Stimulated activated CD8-positive, alpha-beta memory T cell treated with anti-CD3 and anti-CD28 coated beads, Interleukin-4, amount 100 ng/mL, for 48 hours (primary cell): Measurements from ENCODE around the gene CA10.

Experiments
- DNase-seq: peaks from one replicate; pipeline ENCODE4 v3.0.0-alpha.2; 2020

Gene CA10

DNA sequence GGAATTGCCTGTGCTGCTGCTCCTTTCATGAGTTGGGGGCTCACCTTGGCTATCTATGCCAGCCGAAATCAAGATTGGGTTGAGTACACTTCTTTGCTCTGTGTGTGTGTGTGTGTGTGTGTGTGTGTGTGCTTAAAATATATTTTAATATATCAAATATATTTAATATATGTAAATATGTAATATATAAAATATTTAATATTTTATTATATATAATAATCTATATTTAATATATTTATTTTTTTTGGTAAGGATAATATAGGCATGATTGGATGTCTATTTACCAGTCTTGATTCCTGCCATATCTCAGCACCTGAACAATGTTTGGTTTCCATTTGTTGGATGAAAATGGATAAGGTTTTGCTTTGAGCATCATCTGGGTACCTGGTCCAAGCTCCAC lies 399.3 kb downstream of the CA10 start:
- DNase-seq, result no peak

DNA sequence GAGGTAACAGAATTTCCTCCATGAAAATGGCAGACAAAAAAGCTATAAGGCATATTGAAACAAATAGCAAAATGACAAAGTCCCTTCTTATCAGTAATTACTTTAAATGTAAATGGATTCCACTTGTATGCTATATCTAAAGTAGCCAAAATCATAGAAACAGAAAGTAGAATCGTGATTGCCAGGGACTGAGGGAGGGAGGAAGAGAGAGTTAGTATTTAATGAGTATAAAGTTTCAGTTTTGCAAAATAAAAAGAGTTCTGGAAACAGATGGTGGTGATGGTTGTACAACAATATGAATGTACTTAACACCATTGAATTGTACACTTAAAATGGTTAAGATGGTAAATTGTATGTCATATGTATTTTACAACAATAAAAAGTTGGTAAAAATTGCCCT lies 407.4 kb downstream of the CA10 start:
- no peak for DNase-seq

DNA sequence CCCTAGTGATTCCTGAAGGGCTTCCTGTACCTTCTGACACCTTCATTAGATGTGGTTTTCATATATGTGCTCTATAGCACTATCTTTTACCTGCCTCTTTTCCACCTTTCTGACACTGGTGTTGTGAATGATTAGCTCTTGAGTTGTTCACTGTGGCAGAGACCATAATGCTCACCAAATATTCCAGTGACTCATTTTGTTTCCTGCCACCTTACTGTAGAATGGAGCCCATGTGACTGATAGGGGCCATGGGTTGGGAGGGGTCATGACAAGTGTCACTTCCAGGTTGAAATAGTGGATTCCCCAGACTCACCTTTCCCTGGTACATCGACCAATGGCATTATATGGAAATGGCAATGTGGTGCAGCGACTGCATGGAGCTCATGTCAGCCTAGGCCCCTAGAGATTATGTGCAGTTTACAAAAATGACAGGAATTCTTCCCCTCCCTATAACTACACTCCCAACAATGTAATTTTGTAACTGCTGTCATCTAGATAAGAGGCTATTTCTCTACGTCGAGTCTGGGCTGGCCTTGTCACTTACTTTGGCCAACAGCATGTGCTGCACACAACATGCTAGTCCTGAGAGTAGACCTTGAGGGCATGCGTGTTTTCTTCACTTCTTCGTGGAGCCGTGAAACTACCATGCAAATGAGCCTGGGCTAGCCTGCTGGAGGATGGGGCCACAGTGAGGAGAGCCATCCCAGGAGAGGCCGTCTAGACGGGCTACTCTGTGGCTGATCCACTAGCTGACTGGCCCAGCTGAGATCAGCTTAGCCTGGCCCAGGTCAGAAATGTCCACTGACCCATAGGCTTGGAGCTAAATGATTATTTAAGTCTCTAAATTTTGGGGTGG lies 409.5 kb downstream of the CA10 start:
- no peak for DNase-seq

DNA sequence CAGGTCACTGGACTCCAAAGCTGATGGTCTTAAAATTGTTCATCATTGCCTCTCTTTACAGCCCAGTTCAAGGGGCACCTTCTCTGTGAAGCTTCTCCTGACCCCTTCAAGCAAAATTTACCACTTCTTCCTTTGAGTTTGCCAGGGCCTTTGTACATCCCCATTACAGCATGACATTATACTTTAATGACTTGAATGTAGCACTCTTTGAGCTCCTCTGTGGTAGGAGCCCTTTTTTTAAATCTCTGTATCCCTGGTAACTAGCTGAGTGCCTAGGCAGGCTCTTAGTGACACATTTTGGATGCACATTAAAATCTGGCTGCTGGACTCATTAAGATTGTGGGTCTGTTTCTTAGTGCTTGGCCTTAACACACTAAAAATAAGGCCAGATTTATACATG lies 412.1 kb downstream of the CA10 start:
- no peak for DNase-seq

DNA sequence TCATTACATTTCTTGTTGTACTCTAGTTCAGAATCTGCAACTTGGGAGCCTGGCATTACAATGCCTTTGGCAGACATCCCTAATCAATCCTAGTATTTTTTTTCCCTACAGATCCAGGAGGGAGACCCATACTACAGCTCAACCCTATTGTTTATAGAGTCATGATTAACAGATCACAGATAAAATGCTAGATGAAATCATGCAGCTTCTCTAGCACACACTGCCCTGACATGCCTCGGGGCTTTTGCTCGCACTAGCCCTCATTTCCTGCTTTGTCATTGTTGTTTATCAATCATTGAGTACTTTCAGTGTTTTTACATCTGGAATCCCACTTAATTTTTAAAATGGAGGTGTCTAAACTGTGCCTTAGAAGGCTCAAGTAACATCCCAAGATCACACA lies 412.5 kb downstream of the CA10 start:
- no peak for DNase-seq

DNA sequence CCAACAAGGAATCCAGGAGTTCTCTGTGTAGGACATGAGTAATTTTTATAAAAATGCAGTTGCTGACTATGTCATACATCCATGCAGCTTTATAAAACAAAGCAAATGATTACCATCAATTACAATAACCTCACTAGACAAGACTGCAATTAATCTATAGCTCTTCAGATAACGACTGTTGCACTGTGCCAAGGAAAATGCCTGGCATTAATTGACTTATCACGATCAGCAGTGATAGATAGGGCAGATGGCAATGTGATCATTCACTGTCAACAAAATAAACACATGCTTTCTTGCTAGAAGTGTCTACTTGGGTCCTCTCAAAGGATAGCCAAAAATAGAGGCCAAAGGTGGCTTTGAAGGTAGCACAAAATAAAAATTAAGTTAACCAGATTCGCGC lies 415.0 kb downstream of the CA10 start:
- DNase-seq, result no peak

DNA sequence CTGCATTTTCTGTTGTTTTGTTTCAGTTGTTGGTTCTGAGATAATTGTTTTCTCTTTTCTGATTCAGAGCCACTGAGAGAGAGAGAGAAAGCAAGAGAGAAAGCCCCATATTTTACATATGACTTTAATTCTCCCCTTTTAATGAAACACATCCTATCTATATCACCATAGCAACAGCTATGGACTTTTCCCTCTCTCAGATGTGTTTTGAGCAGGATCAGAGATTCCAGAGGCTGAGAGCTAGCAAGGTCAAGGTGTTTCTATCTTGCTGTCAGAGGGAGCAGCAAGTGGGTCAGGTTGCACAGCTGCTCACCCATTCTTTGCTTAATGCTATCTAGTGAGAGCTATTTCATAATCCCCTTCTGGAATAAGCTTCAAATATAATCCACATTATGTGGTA lies 415.9 kb downstream of the CA10 start:
- no peak for DNase-seq

DNA sequence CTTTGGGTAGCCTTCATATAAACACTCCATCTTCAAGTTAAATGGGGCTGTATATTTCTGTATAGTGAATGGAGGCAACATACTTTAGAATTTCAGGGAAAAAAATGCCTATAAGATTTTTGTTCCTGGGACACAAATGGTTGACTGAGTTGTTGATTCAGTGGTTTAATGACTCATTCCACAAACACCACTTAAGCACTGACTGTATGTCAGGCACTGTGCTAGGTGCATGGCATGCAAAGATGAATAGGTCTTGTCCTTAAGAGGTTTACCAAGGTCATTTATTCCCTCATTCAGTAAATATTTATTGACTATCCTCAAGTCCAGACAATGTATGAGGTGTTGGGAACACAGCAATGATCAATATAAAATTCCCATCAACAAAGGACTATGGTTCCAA lies 417.1 kb downstream of the CA10 start:
- no peak for DNase-seq

DNA sequence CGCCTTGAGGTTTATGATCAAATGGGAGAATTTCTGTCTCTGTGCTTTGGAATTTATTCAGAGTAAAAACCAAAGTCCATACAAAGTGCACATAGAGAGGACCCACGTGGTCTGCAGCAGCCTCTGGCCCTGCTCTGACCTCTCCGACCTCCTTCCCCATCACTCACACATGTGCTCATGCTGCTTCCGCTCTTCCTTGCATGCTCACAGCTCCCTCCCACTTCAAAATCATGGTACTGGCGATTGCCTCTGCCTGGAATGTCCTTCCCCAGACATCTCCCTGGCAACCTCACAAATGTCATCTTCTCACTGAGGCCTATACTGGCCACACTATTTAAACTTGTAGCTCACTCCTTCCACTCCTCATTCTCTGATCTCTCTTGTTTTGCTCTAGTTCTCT lies 418.0 kb downstream of the CA10 start:
- no peak for DNase-seq

DNA sequence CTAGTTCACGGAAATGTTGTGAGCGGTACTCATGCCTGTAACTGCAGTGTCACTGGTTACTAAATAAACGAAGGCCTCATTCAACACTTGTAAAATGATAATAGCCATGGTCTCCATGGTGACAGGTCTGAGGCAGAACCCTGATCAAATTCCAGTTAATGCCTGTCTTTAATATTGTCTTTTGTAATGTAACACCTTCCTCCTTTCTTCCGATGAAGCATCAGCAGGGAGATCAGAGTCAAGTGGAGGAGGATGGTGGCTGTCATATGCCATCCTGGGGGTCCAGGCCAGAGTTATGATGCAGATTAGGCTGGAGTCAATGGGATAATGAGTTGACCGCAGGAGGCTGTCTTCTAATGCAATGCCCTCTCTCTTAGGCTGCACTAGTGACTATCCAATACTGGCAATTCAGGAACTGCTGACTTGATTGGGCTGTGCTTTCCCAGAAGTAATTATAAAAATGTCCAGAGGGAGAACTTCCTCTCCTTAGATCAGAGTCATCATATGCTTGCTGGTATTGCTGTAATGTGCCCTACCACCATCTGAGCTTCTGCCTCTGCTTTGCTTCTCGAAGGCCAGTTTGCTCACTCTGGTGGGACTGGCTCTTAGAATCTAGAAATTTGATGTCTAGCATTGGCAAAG lies 419.1 kb downstream of the CA10 start:
- DNase-seq, result no peak

DNA sequence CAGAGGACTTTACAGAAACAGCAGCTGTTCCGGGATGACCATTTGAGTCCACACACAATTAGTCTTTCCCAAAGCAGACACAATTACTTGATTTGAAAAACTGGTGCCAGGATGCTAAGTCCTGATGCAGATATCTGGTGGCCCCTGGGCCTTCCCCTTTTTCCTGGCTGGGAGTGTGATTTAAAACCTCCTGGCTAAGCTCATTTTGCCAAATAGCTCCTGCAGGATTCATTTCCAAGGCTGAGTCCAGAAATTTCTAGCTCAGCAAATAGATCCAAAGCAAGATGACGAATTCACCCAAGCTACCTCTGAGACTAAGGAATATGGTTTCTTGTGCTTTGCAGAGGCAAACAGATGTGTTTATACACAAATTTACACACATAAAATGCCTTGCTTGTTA lies 422.2 kb downstream of the CA10 start:
- DNase-seq, result no peak

DNA sequence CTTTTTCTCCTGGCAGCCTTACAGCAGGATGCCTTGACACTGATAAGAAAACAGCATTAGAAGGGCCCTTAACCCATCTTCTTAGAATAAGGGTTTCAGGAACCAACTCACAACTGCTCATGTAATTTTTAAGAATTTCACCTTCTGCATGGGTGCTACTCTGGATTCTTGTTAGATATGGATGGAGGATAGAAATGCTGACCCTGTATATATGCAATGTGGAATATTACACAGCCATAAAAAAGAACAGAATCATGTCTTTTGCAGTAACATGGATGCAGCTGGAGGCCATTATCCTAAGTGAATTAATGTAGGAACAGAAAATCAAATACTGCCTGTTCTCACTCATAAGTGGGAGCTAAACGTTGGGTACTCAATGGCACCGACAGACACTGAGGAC lies 423.5 kb downstream of the CA10 start:
- DNase-seq, result no peak

DNA sequence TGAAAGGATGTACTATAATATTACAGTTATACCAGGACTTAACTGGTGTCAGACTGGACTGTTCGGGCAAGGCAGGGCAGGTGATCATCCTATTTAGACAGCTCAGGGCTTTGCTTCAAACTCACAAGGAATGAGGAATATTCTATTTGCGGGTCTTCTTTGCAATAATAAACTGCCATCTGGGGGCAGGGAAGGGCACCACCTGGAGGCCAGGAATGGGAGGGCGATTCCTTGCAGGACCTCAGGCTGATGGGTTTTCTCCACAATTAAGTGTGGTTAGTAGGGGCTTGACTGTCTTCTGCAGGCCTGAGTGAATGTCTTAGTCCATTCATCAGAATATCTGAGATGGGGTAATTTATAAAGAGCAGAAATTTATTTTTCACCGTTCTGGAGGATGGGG lies 424.1 kb downstream of the CA10 start:
- DNase-seq, result peak; percentile 37

DNA sequence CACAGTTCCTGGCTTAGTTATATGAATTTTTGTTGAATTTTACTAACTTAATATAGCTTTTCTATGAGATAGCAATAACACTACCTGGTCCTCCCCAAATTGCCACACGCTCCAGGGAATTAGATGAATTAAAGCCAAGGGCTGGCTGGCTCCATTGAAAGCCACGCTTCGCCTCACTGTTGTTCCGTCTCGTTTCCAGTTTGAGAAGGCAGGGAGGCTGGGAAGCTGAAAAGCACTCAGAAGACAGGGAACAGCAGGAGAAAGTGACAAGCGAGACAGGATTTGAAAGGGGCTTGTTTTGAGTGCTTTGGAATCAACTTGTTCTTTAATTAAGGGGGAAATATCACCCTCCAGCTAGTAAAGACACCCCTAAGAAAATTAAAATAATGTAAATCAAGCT lies 425.3 kb downstream of the CA10 start:
- no peak for DNase-seq

DNA sequence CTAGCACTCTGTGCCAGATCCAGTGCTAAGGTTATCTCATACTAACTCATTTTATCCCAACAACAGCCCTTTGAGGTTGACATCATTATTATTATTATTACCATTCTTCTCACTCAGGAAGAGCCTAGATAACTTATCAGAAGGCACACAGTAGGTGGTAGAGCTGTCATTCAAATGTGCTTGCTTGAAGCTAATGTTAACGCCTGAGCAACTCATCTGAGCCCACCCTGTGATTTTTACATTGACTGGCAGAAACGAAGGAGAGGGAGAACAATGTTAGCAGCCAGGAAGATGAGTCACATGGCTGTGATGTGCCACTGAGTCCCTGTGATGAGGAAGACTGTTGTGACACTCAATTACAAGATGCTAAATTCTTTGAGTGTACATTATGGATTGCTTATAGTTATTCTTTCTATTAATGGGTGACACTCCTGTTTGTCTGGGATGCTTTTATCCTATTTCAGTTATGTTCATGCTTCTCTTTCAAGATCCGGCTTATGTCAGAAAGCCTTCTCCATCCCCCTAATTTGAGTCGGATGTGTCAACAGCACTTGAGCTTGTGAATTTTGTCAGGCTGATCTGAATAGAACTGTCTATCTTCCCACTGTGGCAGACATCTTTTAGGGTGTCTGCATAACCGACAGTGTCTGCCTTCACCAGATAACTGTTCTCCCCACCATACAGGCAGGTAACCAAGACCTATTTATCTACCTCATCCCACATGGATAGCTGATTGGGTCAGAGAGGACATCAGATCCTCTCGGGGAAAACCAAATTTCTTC lies 426.4 kb downstream of the CA10 start:
- no peak for DNase-seq

DNA sequence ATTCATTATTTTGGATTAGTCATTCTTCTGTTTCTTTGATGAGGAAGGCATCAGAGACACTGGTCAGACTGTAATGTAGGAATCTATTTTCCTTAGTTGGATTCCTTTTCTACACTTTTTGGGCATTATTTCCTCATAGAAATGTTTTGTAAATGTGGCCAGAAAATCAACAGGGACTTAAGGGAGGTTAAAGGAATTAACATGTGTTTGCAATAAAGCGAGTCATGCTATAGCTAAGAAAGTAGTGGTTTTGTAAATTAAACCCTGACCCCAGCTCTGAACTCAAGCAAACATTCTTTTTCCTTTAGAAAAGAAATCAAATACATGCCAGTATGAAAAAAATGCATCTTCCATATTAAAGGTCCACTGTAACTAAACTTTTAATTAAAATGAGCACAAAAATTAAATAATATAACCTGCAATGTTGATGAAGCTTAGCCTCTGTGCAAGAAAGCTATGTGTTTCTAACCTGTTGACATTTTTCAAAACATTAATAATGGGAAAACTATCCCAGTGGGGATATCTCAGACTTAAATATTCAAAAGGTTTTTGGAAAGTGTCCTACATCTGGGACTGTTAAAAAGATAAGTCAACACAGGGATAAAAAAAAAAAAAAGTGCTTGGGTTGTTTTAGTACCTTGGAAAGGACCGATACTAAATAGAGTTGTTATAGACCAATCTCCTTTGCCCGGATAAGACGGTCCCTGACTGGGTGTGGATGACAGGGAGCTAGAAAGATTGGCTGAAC lies 428.0 kb downstream of the CA10 start:
- DNase-seq, result no peak

DNA sequence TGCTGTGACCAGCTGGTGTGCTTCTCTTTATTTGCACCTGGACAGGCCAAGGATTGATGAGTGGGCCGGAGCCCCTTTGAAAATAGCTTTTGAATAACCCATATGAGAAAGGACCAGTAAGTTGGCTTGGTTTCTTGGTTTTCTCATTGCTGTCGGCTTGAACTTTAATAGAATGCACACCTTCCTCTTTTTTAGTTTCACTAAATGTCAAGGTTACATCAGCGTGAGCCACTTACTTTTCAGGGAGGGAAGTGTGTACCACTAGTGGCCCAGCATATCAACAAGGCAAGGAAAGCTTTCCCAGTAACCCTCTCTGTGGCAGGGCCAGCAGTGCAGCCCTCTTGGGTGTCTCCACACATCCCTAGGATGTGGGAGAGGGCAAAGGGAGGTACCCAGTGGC lies 433.3 kb downstream of the CA10 start:
- no peak for DNase-seq

DNA sequence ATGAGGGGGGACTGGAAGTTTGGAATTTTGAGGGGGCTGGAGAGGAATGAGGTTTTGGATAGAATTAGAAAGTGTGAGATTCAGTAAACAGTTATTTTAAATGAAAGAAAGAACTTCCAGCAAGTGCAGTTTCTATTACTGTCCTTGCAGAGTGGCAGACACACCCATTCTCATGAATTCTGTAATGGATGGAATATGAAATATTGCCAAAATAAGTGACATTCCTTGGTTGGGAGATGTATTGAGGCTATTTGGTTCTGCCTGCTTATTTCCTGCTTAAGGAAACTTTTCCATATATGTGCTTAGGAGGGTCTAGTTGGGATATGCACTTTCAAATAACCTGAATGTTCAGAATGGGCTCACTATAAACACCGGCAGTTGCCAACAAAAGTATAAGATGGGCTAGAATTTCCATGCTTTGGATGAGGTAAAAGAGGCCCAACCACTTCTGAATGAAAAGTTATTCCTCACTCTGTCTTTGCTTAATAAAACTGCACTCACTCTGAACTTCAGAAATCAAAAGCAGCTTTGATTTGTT lies 434.4 kb downstream of the CA10 start:
- DNase-seq, result no peak

DNA sequence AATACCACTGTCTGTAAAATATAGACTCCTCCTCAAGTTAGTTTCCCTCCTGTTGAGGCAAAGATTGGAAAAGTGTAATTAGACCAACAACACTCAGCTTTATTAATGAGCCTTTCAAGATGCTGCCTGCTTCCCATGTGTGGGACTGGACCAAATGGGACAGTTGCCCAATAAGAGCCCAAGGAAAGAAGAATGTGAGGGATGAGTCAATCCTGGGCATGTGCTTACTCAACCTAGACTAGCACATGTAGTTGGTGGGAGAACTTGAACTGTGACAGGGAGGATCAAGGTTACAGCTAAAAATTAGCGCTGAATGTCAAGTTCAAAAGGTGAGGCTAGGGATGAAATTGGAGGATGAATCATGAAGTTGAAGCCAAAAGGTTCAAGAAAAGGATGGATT lies 435.5 kb downstream of the CA10 start:
- no peak for DNase-seq

DNA sequence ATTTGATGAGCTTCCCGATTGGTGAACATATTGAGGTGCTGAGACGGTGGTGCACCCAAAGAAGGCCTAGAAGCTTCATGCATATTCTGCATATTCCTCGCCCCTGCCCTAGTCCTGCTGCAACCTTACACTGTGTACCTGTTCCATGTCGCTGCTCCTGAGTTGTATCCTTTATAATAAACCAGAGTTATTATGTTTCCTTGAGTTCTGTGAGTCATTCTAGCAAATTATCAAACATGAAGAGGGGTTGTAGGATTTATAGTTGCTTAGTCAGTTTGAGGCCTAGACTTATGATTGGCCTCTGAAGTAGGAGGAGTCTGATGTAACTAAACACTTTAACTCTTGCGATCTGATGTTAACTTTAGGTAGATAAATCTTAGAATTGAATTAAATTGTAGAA lies 436.8 kb downstream of the CA10 start:
- no peak for DNase-seq

DNA sequence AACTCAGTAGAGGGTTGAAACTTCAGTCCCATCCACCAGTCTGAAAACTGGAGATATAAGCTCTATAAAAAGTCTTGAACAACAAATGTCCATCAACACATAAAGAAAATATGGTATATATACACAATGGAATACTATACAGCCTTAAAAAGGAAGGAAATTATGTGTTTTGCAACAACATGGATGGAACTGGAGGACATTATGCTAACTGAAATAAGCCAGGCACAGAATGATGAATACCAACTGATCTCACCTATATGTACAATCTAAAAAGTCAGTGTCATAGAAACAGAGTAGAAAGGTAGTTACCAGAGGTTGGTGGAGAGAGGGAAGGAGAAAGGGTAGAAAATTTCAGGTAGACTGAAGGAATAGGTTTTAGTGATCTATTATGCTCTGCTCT lies 438.1 kb downstream of the CA10 start:
- no peak for DNase-seq

DNA sequence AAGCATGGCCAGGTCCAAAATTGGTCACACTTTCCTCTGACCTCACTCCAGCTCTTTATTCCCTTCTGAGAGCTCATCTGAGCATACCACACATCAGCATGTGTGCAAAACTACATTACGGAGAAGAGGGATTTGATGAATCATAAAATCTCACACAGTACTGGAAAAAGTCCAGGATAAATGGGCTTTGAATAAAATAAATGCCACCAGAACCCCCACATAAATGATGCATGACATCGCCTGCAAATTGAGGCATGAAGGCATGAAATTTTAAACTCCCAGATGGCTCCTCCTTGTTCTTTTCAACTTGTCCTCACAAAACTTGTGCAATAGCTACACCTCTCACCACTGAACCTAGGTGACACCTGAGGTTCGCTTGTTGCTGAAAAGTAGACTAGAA lies 439.5 kb downstream of the CA10 start:
- DNase-seq, result no peak

DNA sequence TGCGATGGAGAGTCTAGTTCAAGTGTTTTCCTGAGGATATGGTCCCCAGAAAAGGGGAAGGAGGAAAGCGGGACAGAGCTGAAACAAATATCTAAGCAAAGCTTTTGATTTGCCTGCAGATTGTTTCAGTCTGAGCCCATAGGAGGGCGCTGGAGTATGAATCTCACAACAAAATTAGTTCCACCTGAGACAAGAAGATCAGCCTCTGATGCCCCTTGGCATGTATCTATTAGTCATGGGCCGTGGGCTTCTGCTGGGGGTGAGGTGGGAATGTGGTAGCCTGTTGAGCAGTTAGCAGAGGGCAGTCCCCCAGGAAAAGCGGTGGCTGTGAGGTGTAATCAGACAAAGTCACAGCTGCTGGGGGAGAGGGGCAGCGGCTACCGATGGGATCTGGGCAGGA lies 446.9 kb downstream of the CA10 start:
- no peak for DNase-seq
